HG02798 (cell line): ENCODE results near the gene INPP5E.
A peak's percentile ranks its signal among the peaks of the same experiment; 100 is the strongest.

Experiments used
- ATAC-seq: cut with Tn5 transposase; IDR thresholded peaks from one replicate; pipeline ENCODE4 v1.9.1; 2021; ENCODE audit warnings: mild to moderate bottlenecking; ENCODE audit not compliant: unreplicated experiment, poor library complexity

The INPP5E gene

GRCh38 chr9:136453326-136453725 lies 13.7 kb upstream of the INPP5E start:
- no peak for ATAC-seq

- no peak for ATAC-seq
Observed at GRCh38 chr9:136451221-136451877, 11.7 kb upstream of the INPP5E start.

GRCh38 chr9:136448655-136449054 lies 9.0 kb upstream of the INPP5E start:
- ATAC-seq: no peak

GRCh38 chr9:136447173-136447778 lies 7.6 kb upstream of the INPP5E start:
- ATAC-seq: no peak

- ATAC-seq: no peak
Observed at GRCh38 chr9:136445799-136446198, 6.2 kb upstream of the INPP5E start.

- no peak for ATAC-seq
Observed at GRCh38 chr9:136444102-136444501, 4.5 kb upstream of the INPP5E start.

- no peak for ATAC-seq
Observed at GRCh38 chr9:136443687-136444086, 4.0 kb upstream of the INPP5E start.

- ATAC-seq: no peak
Observed at GRCh38 chr9:136443087-136443486, 3.4 kb upstream of the INPP5E start.

- ATAC-seq: no peak
Observed at GRCh38 chr9:136442265-136442664, 2.6 kb upstream of the INPP5E start.

GRCh38 chr9:136441681-136442245 lies 2.1 kb upstream of the INPP5E start:
- ATAC-seq: no peak

- ATAC-seq: no peak
Observed at GRCh38 chr9:136441191-136441680, 1.6 kb upstream of the INPP5E start.

GRCh38 chr9:136438548-136439480 lies 831 bp downstream of the INPP5E start:
- peak; percentile 40 for ATAC-seq

- no peak for ATAC-seq
Observed at GRCh38 chr9:136437839-136438547, 1.7 kb downstream of the INPP5E start.

- ATAC-seq: no peak
Observed at GRCh38 chr9:136437430-136437829, 2.2 kb downstream of the INPP5E start.

- ATAC-seq: no peak
Observed at GRCh38 chr9:136436055-136436634, 3.5 kb downstream of the INPP5E start.

GRCh38 chr9:136434580-136435169 lies 5.0 kb downstream of the INPP5E start:
- ATAC-seq: no peak

- no peak for ATAC-seq
Observed at GRCh38 chr9:136433849-136434579, 5.6 kb downstream of the INPP5E start.

- ATAC-seq: no peak
Observed at GRCh38 chr9:136433043-136433715, 6.5 kb downstream of the INPP5E start.
